Stimulated activated CD4-positive, alpha-beta T cell treated with anti-CD3 and anti-CD28 coated beads, TNF-alpha, amount 100 ng/mL, for 4 hours (primary cell): ENCODE data around the gene IL22.
A peak's percentile ranks its signal among the peaks of the same experiment; 100 is the strongest.

Source experiments
- DNase-seq, 3 experiments: peaks; one replicate each; pipeline ENCODE4 v3.0.0-alpha.2; 2020; ENCODE audit warnings: low read depth in 3 of 3

IL22 gene, protein sequence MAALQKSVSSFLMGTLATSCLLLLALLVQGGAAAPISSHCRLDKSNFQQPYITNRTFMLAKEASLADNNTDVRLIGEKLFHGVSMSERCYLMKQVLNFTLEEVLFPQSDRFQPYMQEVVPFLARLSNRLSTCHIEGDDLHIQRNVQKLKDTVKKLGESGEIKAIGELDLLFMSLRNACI

DNA sequence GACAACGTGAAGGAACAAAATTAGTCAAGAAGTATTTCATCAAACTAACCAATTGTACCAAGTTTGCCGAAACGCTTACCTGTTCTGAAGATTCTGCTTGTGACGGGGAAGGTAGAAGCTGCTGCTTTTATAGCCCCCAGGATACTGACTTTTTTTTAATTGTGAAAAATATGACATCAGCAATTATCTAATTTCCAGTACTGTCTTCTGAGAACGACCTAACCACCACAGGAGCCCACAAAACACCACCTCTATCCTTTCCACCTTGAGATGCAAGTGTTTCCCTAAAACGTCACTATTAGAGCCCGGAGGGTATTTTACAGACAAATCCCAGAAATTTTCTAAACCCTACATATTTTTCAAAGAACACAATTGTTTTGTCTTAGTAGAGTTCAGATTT, at the start of gene IL22:
Gene IL22, minus strand, starts transcription at position 101 of the 400 bp plus-strand sequence. CDS start 156 bp downstream, outside the sequence.
- DNase-seq, result no peak

DNA sequence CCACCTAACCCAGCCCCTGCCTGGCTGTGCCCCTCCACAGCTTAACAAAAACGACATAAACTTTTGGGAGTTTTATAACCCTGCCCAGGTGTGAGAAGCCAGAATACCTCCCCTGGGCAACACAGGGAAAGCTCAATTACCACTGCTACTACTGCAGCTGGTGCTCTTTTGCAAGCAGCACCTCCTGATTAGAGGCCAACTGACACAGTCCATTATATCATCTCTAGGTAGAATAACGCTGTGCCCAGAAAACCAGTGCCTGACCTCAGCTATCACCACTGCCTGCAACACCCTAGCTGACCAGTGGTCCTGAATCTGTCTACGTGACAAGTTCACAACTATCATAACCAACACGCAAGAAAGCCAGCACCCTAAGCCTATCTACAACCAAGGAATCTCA, 44.5 kb upstream of the IL22 start:
- no peak for DNase-seq

DNA sequence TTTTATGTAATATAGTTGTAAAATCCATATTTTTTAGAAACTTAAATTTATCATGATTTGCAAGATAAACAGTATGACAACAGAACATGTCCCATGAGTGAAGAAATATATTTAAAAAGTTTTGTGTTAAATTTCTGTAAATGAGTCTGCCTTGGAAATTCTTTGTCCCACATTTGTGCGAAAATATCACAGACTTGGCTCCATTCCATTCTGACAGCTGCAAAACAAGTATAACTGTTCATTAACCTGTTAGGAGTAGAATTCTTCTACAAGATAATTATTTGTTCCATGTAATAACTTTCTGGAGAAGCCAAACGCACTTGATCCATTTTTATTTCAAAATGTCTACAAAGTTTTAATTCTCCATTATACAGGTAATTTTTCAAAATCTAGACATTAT, 40.8 kb upstream of the IL22 start:
- no peak for DNase-seq

DNA sequence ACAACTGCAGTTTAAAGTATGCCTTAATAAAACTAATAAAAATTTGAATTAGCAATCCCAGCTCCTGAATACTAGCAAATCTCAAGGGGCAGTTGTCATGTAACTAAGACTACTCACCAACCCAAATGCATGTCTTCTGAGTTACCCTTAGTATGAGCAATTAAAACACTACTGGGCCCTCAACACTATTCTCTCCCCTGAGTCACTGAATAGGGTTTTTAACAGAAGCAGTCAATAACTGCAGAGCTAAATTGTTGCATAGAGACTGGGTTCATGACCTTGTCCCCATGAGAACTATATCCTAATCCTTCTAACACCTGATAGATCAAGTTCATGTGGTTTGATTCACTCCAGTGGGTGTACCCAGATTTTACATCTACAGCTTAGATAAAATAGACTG, 39.9 kb upstream of the IL22 start:
- DNase-seq, result no peak

DNA sequence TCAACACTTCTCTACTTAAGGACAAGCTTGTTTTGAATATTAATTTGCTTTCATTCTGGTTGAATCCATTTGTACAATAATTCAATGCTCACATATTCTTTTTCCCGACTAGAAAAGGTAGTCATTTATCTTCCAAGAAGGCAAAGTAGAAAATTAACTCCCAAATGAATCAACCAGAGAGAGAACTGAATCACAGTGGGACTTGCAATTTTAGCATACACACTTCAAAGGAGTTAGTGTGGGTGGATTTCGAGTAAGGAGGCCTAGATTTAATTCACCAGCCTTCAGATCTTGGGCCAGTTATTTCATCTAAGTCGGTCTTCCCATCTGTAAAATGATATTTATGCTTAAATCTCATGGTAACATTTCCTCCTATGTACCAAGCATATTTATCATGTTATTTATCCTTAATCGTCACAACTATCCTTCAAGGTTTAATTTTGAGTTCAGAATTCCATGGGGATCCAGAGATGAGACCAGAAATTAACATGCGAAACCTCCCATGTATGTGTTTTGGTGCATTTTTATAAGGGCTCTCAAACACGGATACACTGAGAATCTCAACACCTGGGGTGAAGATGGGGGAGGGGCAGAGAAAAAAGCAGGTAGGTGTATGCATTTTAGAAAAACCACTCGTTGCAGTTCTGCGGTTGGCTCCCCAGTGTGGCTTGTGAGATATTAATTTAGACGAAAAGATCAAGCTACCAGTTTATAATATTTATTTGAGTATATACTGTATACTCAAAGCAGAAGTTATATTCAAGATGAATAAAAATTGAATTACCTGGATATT, 38.9 kb upstream of the IL22 start:
- DNase-seq, result no peak

DNA sequence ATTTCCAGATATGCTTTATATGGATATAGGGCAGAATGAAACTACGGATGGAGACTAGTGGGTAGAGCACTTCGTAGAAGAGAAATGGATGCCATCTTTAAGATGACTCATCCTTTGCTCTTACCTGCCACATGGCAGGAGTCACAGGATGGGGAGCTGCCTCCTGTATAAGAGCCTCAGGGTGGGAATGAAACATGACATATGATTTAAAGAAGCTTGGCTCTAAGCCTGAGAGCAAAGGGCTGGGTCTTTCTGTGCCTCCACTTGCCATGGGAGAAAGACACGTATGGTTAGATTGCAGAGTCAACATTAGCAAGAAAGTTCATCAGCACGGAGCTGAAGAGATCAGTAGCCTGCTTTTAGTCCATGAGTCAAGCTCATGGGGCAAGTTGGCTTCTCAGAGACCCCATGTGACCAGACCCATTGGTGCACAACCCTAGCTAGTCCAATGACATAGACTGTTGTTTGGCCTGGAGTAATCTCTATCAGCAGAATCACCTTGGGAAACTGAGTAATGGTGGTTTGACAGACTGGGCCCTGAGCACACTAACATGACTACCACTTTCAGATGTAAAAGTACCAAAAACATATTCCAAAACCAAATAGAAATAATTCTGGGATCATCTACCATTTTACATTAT, 38.1 kb upstream of the IL22 start:
- DNase-seq, result no peak

DNA sequence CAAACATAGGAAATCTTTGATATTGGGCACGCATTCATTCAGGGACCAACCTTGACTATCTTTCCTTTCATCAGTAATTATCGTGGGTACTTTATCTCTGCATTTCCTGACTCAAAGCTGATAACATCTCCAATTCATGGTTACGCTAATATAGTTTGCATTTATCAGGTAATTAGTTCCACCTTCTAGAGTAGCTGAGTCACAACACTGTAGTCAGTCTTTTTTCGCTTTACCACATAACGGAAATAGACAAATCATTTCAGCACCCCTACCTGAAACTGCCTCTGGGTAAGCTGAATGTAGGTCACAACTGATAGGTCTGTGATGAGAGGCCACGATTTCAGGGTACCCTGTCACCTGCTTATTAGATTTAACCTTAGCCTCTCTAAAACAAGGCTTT, 36.7 kb upstream of the IL22 start:
- DNase-seq, result peak in 1 of 3 experiments; percentile 11

DNA sequence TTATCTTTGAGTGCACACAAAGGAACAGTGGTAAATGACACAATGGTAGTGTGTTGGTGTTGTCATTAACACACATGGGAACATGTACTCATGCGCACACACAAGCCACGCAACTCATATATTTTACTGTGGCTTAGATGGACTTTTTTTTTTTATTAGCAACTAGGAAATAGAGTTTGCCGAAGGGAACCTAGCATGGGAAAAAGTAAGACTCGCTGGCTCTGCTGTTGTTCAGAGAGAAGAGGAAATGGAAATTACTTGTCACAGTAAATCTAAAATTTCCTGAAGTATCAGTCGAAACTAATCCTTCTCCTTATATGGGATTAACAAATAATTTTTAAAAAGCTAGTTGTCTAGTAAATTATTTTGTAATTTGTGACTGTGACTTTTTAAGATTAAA, 33.7 kb upstream of the IL22 start:
- no peak for DNase-seq

DNA sequence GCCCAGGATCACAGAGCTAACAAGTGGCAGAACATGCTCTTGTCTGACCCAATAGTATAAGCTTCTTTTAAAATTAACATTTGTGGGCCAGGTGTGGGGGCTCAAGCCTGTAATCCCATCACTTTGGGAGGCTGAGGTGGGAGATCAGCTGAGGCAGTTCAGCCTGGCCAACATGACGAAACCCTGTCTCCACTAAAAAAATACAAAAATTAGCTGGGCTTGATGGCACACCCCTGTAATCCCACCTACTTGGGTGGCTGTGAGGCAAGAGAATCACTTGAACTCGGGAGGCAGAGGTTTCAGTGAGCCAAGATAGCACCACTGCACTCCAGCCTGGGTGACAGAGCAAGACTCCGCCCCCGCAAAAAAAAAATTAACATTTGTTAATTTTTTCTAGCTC, 33.0 kb upstream of the IL22 start:
- no peak for DNase-seq

DNA sequence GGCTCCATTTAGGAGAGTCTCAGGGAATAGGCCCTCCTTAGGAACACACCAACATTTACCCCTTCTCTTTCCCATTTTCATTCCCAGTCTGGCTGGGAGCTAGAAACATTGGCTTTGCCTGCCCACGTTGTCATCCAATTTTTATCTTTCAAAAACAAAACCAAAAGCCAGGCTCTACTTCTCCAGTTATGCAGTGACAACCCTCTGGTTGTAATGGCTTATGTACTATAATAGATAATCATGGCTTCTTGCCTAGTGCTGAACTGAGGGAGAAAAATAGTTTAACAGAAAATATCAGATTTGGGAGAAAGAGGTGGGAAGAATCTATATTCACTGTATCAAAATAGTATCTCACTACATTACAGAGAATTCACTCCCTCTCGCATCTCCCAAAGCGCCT, 32.1 kb upstream of the IL22 start:
- DNase-seq, result no peak

DNA sequence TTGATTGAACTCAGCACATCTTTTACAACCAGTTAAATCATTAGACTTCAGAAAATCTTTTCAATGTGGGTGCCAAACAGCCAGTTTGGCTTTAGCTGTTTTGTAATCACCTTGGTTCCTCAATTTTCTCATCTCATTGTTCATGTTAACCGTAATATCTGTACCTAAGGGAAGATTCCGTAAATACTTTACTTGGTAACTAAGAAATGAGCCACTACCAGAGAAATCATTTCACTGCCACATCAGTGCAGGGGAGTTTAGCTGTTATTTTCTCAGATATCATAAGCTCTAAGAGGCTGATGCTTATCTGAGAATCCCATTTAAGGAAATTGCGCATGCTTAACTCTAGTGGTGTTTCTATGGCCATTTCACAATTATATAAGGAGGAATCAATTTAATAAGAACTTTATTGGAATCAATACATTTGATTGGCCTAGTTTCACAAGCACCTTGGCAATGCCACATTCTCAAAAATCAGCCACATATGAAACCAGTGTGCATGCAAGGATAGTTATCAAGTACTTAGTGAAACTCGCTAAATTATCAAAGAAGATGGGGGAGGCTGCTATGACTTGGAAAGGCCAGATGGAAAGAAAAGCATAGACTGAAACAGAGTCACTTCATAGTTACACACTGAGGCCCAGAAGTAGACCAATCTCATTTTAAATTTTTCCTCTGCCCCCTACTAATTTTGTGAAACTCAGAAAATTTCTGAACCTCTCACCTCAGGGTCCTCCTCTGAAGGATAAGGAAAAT, 28.1 kb upstream of the IL22 start:
- no peak for DNase-seq

DNA sequence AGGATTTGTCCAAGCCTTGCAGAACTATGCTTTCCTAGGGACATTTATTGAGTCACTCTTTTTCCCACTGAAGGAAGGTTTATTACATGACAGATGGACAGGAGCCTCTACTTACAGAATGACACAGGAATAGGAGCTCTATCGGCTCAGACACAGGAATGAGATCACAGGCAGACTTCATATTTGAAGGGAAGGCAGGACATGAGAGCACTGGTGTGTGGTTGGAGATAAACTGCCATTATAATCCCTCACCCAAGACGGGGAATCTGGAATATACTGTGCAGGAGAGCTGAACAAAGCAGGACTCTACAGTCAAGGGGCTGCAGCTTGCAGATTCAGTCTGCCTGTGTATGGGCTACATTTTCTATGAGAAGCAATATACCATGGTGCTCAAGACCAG, 26.8 kb upstream of the IL22 start:
- no peak for DNase-seq

DNA sequence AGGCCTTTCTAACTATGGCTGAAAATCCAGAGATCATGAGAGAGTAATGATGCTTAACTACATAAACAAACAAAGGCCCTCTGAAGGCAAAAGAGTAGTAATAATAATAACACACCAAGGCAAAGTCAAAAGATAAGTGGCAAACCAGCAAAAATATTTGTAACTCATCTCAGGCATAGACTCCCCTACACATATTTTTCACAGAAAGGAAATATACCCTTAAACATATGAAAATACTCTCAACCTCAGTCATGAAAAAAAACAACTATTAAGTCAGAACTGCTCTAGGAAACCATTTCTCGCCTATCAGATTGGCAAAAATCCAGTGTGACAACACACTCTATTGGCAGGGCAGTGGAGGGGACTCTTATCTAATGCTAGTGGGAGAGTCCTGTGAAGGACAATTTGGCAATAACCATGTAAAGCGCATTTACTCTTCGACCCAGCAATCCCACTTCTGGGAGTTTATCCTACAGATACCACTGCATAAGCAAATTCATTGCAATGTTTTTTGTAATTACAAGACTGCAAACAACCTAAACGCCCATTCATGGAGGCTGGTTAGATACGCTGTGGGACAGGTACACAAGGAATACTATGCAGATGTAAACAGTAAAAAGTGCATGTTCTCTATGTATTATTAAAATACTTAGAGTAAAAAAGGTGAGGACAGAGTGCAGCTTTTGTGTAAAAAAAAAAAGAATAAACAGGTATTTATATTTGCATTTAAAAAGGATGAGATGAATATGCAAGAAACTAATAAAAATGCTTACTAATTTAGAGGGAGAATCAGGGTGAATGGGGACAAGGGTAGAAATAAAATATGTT, 26.0 kb upstream of the IL22 start:
- no peak for DNase-seq

DNA sequence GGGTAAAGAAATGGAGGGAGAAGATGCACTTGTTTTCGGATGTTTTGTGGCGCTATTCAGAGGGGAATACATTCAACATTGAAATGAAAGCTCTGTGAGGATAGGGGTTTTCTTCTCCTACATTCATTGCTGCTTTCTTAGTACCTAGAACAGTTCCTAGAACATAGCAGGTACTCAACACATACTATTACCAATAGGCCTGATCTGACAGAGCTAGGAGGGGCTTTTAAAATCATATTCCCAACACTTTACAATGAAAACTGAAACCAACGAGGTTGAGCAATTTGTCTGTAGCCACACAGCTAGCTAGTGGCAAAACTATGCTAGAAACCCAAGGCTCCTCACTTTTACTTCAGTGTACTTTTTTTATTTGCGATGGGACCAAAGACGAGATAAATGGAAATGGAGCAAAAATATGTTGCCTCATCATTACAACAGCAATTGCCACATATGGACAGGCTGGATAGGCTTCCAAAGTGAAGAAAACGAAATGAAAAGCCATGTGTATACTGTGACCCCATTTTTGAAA, 23.1 kb upstream of the IL22 start:
- no peak for DNase-seq

DNA sequence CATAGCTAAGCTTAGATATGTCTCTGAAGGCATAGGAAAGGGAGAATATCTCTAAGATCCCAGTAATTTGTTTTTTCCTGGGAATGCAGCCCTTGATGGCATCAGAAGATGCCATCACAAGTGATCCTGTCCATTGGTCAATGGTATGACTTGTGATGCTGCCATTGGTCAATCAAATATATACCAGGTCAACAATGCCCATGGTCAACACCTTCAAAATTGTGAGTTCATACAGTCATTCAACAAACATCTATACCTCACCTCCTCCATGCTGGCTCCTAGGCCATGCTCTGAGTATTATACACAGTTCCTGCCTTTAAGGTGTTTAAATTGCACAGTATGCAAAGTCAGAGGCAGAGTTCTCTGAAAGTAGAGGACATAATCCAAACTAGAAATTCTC, 19.3 kb upstream of the IL22 start:
- no peak for DNase-seq

DNA sequence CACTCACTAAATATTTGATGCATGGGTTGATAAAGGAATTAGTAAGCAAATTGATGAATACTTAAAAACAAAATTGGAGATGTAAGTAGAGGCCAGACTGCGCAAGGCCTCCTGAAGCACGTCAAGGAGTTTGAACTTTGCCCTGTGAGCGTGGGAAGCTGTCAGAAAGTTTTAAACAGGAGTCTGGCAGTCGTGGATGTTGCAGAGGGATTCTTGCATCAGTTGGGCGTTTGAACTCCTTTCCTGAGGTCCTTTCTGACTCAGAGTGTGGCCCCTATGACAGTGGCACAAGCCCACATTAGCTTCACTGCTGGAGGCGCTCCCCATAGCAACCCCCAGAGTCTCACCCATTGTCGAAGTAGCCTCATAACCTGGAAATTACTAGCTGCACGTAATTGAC, 17.9 kb upstream of the IL22 start:
- no peak for DNase-seq

DNA sequence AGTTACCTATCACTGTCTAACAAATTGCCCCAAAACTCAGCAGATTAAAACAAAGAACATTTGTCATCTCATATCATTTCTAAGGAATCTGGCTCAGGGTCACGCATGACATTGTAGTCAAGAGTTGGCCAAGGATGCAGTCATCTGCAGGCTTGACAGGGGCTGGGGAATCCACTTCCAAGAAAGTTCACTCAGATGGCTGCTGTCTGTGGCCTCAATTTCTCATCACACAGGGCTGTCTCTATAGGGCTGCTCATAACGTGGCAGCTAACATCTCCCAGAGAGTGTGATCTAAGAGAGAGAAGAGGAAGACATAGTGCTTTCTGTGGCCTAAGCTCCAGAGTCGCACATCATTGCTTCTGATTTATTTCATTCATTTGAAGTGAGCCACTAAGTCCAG, 17.0 kb upstream of the IL22 start:
- no peak for DNase-seq

DNA sequence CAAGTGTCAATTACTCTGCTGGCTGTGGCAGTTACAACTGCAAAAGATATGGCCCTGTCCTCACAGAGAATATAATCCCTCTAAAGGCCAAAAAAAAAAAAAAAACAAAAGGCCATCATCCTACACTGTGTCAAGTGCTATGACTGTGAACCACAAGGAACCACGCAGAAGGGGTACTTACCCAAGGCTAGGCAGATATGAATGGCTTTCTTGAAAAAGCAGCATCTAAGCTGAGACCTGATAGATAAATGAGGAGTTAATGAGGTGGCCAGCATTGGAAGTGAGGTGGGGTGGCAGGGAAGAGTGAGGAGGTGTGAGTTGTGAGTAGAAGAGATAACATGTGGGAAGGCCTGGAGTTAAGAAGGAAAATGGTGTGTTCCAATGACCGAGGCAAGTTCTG, 16.4 kb upstream of the IL22 start:
- no peak for DNase-seq

DNA sequence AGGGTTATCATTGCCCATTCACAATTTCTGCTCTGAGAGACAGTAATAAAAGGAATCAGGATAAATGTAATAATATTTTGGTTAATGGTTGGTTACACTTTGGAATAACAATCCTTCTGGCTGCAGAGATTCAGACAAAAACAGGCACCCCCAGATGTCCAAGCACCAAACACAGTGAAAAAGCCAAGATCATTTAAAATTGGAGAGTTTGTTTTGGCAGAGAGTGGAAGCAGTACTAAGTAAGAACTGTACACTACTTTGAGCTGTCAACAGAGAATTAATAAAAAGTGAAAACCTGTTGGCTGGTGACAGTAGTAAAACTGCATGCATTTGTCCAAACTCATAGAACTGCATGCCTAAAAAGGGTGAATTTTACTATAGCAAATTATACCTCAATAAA, 15.6 kb upstream of the IL22 start:
- DNase-seq, result no peak

DNA sequence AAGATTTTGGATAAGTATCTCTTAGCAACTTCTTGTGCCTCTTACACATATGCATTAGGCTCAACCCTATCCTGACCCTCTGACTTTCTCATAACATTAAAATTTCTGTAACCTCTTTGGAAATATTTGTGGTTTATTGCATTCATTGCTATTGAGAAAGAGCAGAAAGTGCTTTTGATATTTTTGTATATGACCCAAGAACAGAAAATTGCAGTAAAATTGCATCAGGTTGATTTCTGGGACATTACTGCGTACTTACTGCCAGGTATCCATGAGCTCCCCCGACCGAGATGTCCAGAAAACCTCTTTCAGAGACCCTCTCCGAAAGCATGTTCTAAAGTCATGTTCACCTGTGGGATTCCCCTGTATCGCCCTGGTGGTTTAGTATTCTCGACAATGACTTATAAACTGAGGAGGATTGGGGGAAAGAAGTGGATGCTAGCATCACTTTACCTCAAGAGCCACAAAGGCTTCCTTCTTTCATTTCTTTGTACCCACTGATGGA, 14.5 kb upstream of the IL22 start:
- DNase-seq, result no peak

DNA sequence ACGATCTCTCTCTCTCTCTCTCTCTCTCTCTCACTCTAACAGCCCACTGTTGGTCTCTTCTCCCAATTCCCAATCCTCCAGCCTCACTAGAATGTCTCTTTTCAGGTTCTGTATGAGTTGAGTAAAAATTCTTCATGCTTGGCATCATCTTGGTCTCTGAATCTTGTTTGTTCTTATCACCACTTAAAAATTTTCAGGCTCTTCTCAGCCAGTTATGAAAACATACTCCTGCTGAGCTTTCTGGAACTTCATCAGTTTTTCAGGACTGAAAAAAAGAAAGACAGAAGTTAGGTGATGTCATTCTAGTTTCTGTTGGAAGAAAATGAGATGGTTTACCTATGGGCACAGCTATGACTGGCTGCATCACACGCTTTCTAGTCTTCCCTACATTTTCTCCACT, 11.5 kb upstream of the IL22 start:
- no peak for DNase-seq
